T-helper 1 cell (primary cell): ENCODE measurements around the gene RPL11.
"Not testable (repeated sequence)": the region's sequence is repeated elsewhere in the genome, so short reads cannot be mapped to it uniquely, and the experiment has no call there.

Source experiments
- DNase-seq, 5 donors: peaks; one replicate each; pipeline ENCODE4 v3.0.0-alpha.2; 2012 to 2020

The RPL11 gene

GRCh38 chr1:23687680-23688079 lies 3.9 kb upstream of the RPL11 start:
- DNase-seq = not testable (repeated sequence)

GRCh38 chr1:23688281-23688680 lies 3.3 kb upstream of the RPL11 start:
- not testable (repeated sequence) for DNase-seq

- DNase-seq = no peak
Observed at GRCh38 chr1:23692308-23692871, 784 bp downstream of the RPL11 start.

GRCh38 chr1:23693599-23693998 lies 2.0 kb downstream of the RPL11 start:
- no peak for DNase-seq

GRCh38 chr1:23694371-23694770 lies 2.8 kb downstream of the RPL11 start:
- DNase-seq = no peak

GRCh38 chr1:23695667-23696066 lies 4.1 kb downstream of the RPL11 start:
- no peak for DNase-seq

GRCh38 chr1:23696335-23696989 lies 4.9 kb downstream of the RPL11 start:
- DNase-seq = no peak

GRCh38 chr1:23698466-23698865 lies 6.9 kb downstream of the RPL11 start:
- no peak for DNase-seq

GRCh38 chr1:23699280-23700179 lies 7.9 kb downstream of the RPL11 start:
- DNase-seq = no peak

- no peak for DNase-seq
Observed at GRCh38 chr1:23701310-23701709, 9.7 kb downstream of the RPL11 start.

GRCh38 chr1:23701996-23702395 lies 10.4 kb downstream of the RPL11 start:
- no peak for DNase-seq

- no peak for DNase-seq
Observed at GRCh38 chr1:23704834-23705495, 13.4 kb downstream of the RPL11 start.

- no peak for DNase-seq
Observed at GRCh38 chr1:23709229-23709628, 17.6 kb downstream of the RPL11 start.

- no peak for DNase-seq
Observed at GRCh38 chr1:23718482-23718881, 26.9 kb downstream of the RPL11 start.

- no peak for DNase-seq
Observed at GRCh38 chr1:23719162-23719820, 27.7 kb downstream of the RPL11 start.

- peak in 1 of 5 donors; percentile 10 for DNase-seq
Observed at GRCh38 chr1:23720256-23720995, 28.8 kb downstream of the RPL11 start.

GRCh38 chr1:23722652-23723051 lies 31.0 kb downstream of the RPL11 start:
- no peak for DNase-seq

GRCh38 chr1:23726686-23727085 lies 35.1 kb downstream of the RPL11 start:
- no peak for DNase-seq

GRCh38 chr1:23727362-23727811 lies 35.8 kb downstream of the RPL11 start:
- no peak for DNase-seq

GRCh38 chr1:23732363-23733224 lies 41.0 kb downstream of the RPL11 start:
- DNase-seq = no peak

- DNase-seq = not testable (repeated sequence)
Observed at GRCh38 chr1:23733281-23733680, 41.7 kb downstream of the RPL11 start.
